ENCODE results near the gene OSM.

- TF ChIP-seq CTCF (IDR thresholded peaks at IDR 0.05; ENCODE audit: low read depth, low read length) (no peak), EZH2phosphoT487 (IDR thresholded peaks at IDR 0.05; ENCODE audit: low read depth) (no peak)
These were observed 40.3 kb downstream of the OSM start for GRCh38 chr22:30226192-30226832.

Measured in OCI-LY3 (cell line).